Measurements from ENCODE around the gene HSPA4L.

Gene HSPA4L

GRCh38 chr4:127783955-127784770 is 2.0 kb downstream of the HSPA4L start:
- no peak for DNase-seq (ENCODE audit: low read depth in 2 of 2)

- DNase-seq (ENCODE audit: low read depth in 2 of 2) = no peak
Observed at GRCh38 chr4:127788517-127788916, 6.4 kb downstream of the HSPA4L start.

DNA sequence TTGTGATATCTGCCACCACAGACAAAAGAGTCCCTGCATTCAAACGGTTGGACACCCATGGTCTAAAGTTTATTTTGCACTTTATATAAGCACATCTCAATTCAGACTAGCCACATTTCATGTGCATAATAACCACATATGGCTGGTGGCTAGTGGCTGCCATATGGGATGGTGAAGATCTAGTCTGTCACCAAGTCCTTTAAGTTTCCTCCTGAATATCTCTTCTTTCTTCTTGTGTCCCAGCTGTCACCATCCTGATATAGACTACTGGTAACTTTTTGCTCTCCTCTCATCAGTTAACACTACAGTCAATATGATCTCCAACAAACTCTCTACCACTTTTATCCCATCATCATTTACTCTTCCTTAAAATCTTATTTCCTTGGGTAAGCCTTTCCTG is 9.3 kb downstream of the HSPA4L start:
- no peak for DNase-seq (ENCODE audit: low read depth in 2 of 2)

GRCh38 chr4:127793528-127793927 is 11.4 kb downstream of the HSPA4L start:
- DNase-seq (ENCODE audit: low read depth in 2 of 2) = no peak

- DNase-seq (ENCODE audit: low read depth in 2 of 2) = no peak
Observed at GRCh38 chr4:127799711-127800110, 17.6 kb downstream of the HSPA4L start.

DNA sequence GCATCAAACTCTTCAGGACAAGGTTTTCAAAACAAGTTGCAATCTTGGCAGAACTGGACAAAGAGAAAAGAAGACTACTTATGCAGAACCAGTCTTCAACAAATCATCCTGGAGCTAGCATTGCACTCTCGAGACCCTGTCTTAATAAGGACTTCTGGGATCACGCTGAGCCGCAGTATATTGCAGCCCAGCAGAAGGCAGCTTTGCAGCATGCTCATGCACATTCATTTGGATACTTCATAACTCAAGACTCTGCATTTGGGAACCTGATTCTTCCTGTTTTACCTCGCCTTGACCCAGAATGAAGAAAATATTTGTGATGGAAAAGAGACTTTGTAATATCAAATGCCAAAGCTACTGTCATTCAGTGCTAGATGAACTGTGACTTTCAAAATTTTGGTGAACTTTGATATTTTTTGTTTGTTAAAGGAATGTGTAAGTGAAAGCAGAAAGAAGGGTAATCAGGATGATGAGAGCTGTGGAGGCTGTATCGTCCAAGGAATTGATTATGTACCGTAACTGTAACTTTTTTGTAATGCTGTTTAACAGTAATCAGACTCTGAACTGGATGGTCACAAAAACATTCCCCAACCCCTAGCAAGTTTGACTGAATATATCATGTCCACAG is 27.2 kb downstream of the HSPA4L start:
- no peak for DNase-seq (ENCODE audit: low read depth in 2 of 2)

DNA sequence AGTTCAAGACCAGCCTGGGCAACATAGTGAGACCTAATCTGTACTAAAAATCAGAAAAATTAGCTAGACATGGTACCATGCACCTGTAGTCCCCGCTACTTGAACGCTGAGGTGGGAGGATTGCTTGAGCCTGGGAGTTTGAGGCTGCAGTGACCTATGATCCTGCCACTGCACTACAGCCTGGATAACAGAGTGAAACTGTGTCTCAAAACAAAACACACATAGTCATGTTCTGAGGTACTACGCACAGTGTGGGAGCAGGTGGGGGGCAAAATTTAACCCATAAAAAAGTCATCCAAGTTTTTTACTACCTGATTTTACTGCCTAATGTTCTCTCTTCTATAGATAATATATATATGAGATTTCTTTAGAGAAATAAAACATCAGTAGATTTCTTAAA is 28.4 kb downstream of the HSPA4L start:
- DNase-seq (ENCODE audit: low read depth in 2 of 2) = no peak

GRCh38 chr4:127822430-127822829 is 40.3 kb downstream of the HSPA4L start:
- no peak for DNase-seq (ENCODE audit: low read depth in 2 of 2)

DNA sequence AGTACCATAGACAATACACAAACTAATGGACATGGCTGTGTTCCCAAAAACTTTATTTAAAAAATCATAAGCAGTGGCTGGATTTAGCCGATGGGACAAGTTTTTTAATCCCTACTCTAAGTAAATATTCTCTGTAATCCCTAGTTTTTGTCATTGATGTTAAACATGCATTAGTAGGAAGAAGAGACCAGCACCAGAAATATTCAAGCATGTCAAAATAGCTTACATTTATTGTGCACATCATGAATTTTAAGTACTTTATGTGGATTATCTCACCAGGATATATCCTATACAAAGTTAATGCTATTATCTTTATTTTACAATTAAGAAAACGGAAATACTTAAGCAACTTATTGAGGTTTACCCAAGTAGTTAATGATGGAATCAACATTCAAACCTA is 46.0 kb downstream of the HSPA4L start:
- no peak for DNase-seq (ENCODE audit: low read depth in 2 of 2)

- DNase-seq (ENCODE audit: low read depth in 2 of 2) = no peak
Observed at GRCh38 chr4:127829014-127829413, 46.9 kb downstream of the HSPA4L start.

- DNase-seq (ENCODE audit: low read depth in 2 of 2) = no peak
Observed at GRCh38 chr4:127832585-127832984, 50.5 kb downstream of the HSPA4L start.

DNA sequence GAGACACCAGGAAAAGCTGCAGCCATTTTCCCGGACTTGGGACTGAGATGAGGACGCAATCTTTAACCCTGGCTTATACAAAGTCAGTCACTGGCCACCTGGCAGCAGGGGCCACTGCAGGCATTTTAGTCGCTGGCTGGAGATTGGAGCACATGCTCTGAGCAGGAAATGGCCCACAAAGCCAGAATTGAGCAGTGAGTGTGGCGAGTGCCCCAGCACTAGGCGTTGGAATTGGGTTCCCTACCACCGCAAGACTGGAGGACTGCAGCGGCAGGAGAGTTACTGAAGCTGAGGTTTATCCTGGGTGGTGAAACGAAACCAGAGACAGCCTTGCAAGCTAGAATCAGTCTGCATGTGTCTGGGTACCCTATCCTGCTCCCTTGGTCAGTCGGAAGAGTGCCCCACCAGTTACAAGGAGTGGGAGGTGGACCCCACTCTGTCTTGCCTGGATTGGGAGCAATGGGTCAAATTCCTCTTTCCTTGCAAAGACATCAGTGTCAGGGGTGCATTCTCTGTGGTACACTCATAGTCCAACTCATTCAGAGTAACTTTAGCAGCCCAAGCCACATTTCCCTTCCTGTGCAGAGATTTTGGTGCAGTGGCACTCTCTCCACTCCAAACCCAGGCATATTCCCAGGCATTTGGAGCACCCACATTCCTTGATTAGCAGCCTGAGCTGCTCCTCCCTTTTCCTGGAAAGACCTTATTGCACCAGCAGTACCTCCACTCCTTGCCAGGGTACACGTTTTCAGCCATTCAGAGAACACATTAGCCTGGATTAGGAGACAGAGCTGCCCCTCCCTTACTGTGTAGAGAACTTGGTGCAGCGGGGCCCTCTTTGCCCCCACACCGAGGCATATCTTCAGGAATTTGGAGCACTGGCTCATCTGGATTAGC is 61.8 kb downstream of the HSPA4L start:
- DNase-seq (ENCODE audit: low read depth in 2 of 2) = no peak

GRCh38 chr4:127844601-127845116 is 62.5 kb downstream of the HSPA4L start:
- no peak for DNase-seq (ENCODE audit: low read depth in 2 of 2)

DNA sequence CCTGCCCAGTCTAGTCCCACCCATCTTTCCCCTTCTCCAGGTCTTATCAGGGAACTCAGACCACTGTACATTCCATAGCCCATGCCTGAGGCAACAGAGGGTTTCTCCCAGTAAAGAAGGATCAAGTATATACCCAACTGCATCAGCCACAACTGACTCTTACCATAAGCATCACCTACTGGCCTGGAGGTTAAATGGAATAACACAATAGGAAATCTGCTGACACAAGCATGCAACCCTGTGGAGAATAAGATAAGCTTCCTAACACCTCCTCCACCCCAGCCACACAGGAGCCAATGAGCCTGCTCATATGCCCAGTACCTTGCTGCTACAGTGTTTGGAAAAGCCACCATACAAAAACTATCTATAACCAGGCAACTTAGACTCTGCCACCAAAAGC is 63.9 kb downstream of the HSPA4L start:
- no peak for DNase-seq (ENCODE audit: low read depth in 2 of 2)

GRCh38 chr4:127846765-127847164 is 64.6 kb downstream of the HSPA4L start:
- no peak for DNase-seq (ENCODE audit: low read depth in 2 of 2)

DNA sequence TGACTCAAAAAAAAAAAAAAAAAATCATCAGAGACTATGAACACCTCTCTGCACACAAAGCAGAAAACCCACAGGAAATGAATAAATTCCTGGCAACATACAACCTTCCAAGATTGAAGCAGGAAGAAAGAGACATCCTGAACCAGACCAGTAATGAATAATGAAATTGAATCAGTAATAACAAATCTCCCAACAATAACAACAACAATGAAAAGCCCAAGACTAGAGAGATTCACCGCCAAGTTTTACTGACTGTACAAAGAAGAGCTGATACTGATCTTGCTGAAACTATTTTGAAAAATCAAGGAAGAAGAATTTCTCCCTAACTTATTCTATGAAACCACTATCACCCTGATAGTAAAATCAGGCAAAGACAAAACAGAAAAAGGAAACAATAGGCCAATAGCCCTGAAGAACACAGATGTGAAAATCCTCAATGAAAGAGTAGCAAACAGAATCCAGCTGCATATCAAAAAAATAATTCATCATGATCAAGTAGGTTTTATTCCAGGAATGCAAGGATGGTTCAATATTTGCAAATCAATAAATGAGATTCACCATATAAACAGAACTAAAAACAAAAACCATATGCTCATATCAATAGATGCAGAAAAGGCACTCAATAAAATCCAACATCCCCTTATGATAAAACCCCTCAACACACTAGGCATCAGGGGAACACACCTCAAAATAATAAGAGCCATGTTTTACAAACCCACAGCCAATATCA is 67.5 kb downstream of the HSPA4L start:
- no peak for DNase-seq (ENCODE audit: low read depth in 2 of 2)

GRCh38 chr4:127852661-127853060 is 70.5 kb downstream of the HSPA4L start:
- DNase-seq (ENCODE audit: low read depth in 2 of 2) = no peak

- DNase-seq (ENCODE audit: low read depth in 2 of 2) = no peak
Observed at GRCh38 chr4:127856196-127856812, 74.2 kb downstream of the HSPA4L start.

DNA sequence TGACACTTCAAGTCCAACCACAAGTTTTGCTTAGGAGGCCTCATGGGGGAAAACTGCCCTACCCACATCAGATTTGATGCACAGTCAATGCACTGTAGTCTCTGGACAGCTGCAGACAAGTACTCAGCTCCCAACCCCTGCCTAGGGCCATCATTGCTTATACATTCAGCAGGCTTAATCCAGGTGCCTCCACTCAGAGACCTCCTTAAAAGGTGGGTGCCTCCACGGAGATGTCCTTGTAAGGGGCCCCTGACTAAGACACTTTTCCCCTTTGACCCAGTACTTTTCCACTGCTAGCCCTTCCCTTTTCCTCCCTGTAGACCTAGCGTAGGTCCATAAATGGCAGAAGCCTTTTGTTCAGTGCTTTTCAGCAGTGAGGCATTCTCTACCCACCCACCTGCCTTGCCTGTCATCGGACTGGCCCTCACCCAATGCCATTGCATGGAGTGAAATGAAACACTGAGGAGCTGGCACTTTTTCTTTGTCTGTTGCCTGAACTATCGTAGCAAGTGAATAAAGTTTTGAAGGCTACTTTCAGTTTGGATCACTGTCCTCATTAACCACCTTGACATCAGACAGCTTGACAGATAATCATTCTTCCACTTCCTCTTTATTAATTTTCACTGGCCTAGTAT is 74.8 kb downstream of the HSPA4L start:
- DNase-seq (ENCODE audit: low read depth in 2 of 2) = no peak

- no peak for DNase-seq (ENCODE audit: low read depth in 2 of 2)
Observed at GRCh38 chr4:127857641-127858040, 75.5 kb downstream of the HSPA4L start.

- no peak for DNase-seq (ENCODE audit: low read depth in 2 of 2)
Observed at GRCh38 chr4:127868196-127868595, 86.1 kb downstream of the HSPA4L start.
